Thymus (tissue), 11 donors: Measurements from ENCODE around the gene MRPS27. TPM values are rescaled to one million over a fixed set of nuclear protein-coding genes. Genes with fewer than 3 reads are reported as not detected.
A peak's percentile ranks its signal among the peaks of the same experiment; 100 is the strongest.

Experiments used
- DNase-seq, 9 donors: peaks; one replicate each; pipeline ENCODE4 v3.0.0-alpha.2; 2013; ENCODE audit warnings: low spot score in 9 of 9, low read depth in 6 of 9, missing footprints in 1 of 9
- H3K27ac ChIP-seq, 2 donors: one replicate each; pipeline ENCODE4 v1.5.1; 2013; ENCODE audit warnings: control low read depth in 1 of 2, low read depth in 1 of 2, low read length in 1 of 2, mild to moderate bottlenecking in 1 of 2, moderate library complexity in 1 of 2
- H3K27me3 ChIP-seq, 2 donors: one replicate each; pipeline ENCODE4 v1.5.1; 2013; ENCODE audit warnings: low read length in 1 of 2; ENCODE audit not compliant: control insufficient read depth in 2 of 2, insufficient read depth in 1 of 2
- H3K36me3 ChIP-seq, 2 donors: one replicate each; pipeline ENCODE4 v1.5.1; 2013; ENCODE audit warnings: low read length in 1 of 2, mild to moderate bottlenecking in 1 of 2, moderate library complexity in 1 of 2; ENCODE audit not compliant: control insufficient read depth in 2 of 2, insufficient read depth in 2 of 2
- H3K4me1 ChIP-seq, 2 donors: one replicate each; pipeline ENCODE4 v1.5.1; 2013; ENCODE audit warnings: low read length in 2 of 2; ENCODE audit not compliant: control insufficient read depth in 2 of 2, insufficient read depth in 2 of 2
- H3K4me3 ChIP-seq, 2 donors: one replicate each; pipeline ENCODE4 v1.5.1; 2013; ENCODE audit warnings: low read length in 2 of 2, control low read depth in 1 of 2, mild to moderate bottlenecking in 1 of 2
- H3K9me3 ChIP-seq, 2 donors: one replicate each; pipeline ENCODE4 v1.5.1; 2013; ENCODE audit warnings: low read length in 1 of 2, mild to moderate bottlenecking in 1 of 2; ENCODE audit not compliant: control insufficient read depth in 2 of 2, insufficient read depth in 1 of 2
- WGBS: extraction: QIAGEN DNeasy Blood & Tissue Kit; methylation state at CpG from one replicate; pipeline ENCODE4 v1.1.7; 2013; 5-methylcytosine and 5-hydroxymethylcytosine counted together
- polyA plus RNA-seq: library from polyadenylated mRNA; stranded (reverse); fragments of 200-250 nt; gene quantifications from one replicate; pipeline ENCODE4 v1.2.3, GENCODE V29; 2013
- total RNA-seq: library from RNA; stranded (reverse); fragments of 120-200 nt; gene quantifications from one replicate; pipeline ENCODE4 v1.2.4, GENCODE V29; 2013
- donor health status: healthy.

Gene MRPS27
- total and polyA plus RNA-seq, 2 donors = 27.9 to 46.0 TPM

- Histone ChIP-seq H3K4me3 (no peak overlapping the region), H3K27ac (peak overlapping the region in 1 of 2 donors; percentile 33), H3K36me3 (peaks cover 11 to 45% of the 10 kb centered on the region in 2 donors), H3K27me3 (no peaks in the 10 kb centered on the region), H3K4me1 (peaks cover 4 to 22% of the 10 kb centered on the region in 2 donors), H3K9me3 (no peaks in the 10 kb centered on the region)
- 89% methylated on average over 3 of the region's 3 CpGs for WGBS
- peak in 1 of 9 donors; percentile 20 for DNase-seq
Observed at GRCh38 chr5:72228960-72229359, 91.1 kb downstream of the MRPS27 start.

DNA sequence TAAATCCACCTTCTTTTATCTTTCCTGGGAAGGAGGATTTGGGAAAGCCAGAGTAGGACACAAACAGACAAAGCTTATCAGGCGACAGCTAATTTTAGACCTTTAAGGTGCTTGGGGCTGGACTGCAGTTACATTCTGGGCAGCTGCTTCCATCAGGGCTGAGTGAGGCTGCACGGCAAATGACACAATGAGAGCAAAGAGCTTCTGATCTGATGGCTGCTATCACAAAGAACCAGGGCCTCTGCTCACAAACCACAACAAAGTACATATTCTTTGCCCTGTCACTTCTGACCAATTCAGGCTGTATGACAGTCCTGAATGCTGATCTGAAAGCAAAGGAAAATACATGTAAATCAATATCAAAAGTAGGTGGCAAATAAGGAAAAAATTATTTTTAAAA lies 93.1 kb downstream of the MRPS27 start:
- Histone ChIP-seq H3K27ac (no peak overlapping the region), H3K36me3 (peaks cover 15 to 63% of the 10 kb centered on the region in 2 donors), H3K27me3 (no peaks in the 10 kb centered on the region), H3K9me3 (no peaks in the 10 kb centered on the region), H3K4me1 (peaks cover 0 to 12% of the 10 kb centered on the region in 2 donors), H3K4me3 (no peak overlapping the region)
- no peak for DNase-seq
- WGBS = 80% methylated on average over 2 of the region's 2 CpGs

GRCh38 chr5:72225741-72226140 lies 94.3 kb downstream of the MRPS27 start:
- Histone ChIP-seq H3K4me3 (no peak overlapping the region), H3K36me3 (peaks cover 21 to 73% of the 10 kb centered on the region in 2 donors), H3K27me3 (no peaks in the 10 kb centered on the region), H3K27ac (no peak overlapping the region), H3K4me1 (peaks cover 0 to 9% of the 10 kb centered on the region in 2 donors), H3K9me3 (no peaks in the 10 kb centered on the region)
- no peak for DNase-seq
- WGBS = 96% methylated on average over 3 of the region's 3 CpGs

GRCh38 chr5:72224946-72225463 lies 95.0 kb downstream of the MRPS27 start:
- peaks cover 25 to 75% of the 10 kb centered on the region in 2 donors for H3K36me3 ChIP-seq
- 95% methylated on average over 3 of the region's 3 CpGs for WGBS
- H3K27ac ChIP-seq = peak overlapping the region in 1 of 2 donors; percentile 33
- no peak overlapping the region for H3K4me3 ChIP-seq
- H3K27me3 ChIP-seq = no peaks in the 10 kb centered on the region
- DNase-seq = no peak
- peaks cover 0 to 9% of the 10 kb centered on the region in 2 donors for H3K4me1 ChIP-seq
- H3K9me3 ChIP-seq = no peaks in the 10 kb centered on the region

DNA sequence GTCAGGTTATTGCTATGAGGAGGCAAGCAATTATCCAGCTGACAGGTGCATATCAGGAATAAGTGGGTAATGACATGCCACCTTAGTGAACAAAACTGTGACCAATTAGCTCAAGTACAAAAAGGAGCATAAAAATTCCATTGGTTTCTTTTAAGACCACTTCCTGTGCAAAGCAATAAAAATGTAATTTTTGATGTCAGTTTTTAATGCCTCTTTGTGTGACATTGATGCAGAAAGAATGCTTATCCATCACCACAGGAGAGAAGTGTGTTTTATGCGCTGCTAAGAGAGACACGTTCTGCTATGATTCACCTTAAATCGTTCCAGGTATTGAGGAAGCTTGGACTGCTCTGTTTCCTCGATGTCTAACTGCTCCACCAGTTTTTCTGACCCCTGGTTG lies 96.7 kb downstream of the MRPS27 start:
- Histone ChIP-seq H3K27ac (no peak overlapping the region), H3K27me3 (no peaks in the 10 kb centered on the region), H3K4me3 (no peak overlapping the region), H3K9me3 (no peaks in the 10 kb centered on the region), H3K36me3 (peaks cover 28 to 83% of the 10 kb centered on the region in 2 donors), H3K4me1 (no peaks in the 10 kb centered on the region)
- 98% methylated on average over 4 of the region's 4 CpGs for WGBS
- DNase-seq = no peak

- DNase-seq = no peak
- Histone ChIP-seq H3K36me3 (peaks cover 28 to 84% of the 10 kb centered on the region in 2 donors), H3K4me3 (no peak overlapping the region), H3K27ac (no peak overlapping the region), H3K4me1 (no peaks in the 10 kb centered on the region), H3K9me3 (no peaks in the 10 kb centered on the region), H3K27me3 (no peaks in the 10 kb centered on the region)
- WGBS = 98% methylated on average over 1 of the region's 1 CpG
Observed at GRCh38 chr5:72222521-72222920, 97.5 kb downstream of the MRPS27 start.

DNA sequence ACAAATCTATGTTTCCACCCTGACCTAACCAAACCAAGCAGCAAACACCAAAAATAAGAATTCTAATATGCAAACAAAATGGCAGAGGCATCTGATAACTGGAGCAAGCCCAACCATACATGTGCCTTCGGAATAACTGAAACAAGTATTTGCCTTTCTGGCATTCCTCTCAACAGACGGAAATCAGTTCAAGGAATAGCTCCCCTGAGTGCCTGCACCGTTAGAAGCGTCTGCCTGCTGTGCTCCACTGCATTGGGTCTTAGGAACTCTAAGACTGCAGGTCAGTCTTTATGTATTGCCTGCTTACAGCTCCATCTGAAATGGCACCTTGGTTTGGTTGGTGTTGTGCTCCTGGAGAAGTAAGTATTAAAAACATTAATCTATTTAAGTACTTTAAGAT lies 98.5 kb downstream of the MRPS27 start:
- H3K9me3 ChIP-seq = no peaks in the 10 kb centered on the region
- H3K27me3 ChIP-seq = no peaks in the 10 kb centered on the region
- WGBS = 98% methylated on average over 4 of the region's 4 CpGs
- no peak for DNase-seq
- H3K4me1 ChIP-seq = no peaks in the 10 kb centered on the region
- H3K36me3 ChIP-seq = peaks cover 28 to 82% of the 10 kb centered on the region in 2 donors
- no peak overlapping the region for H3K27ac ChIP-seq
- H3K4me3 ChIP-seq = no peak overlapping the region

GRCh38 chr5:72221099-72221498 lies 98.9 kb downstream of the MRPS27 start:
- no peaks in the 10 kb centered on the region for H3K4me1 ChIP-seq
- WGBS = 98% methylated on average over 1 of the region's 1 CpG
- H3K27ac ChIP-seq = no peak overlapping the region
- H3K27me3 ChIP-seq = no peaks in the 10 kb centered on the region
- no peaks in the 10 kb centered on the region for H3K9me3 ChIP-seq
- no peak for DNase-seq
- no peak overlapping the region for H3K4me3 ChIP-seq
- H3K36me3 ChIP-seq = peaks cover 28 to 78% of the 10 kb centered on the region in 2 donors

DNA sequence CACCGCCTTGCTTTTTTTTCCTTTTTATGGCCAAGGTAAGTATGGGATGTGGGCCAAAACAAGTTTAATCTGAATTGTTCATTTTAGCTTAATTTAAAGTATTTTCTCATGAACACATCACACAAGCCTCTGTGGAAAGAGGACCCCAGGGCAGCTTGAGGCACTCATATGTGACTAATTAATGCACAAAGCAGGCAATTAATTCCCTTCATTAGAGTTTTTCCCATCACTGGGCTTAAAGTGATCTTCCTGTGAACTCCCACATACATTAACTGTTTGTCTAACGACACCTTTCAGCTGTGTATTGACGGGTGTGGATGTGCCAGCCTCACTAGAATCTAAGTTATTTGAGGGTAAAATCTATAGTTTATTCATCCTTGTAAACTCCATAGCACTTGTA lies 103.3 kb downstream of the MRPS27 start:
- H3K27me3 ChIP-seq = no peaks in the 10 kb centered on the region
- H3K4me1 ChIP-seq = no peaks in the 10 kb centered on the region
- WGBS = 96% methylated on average over 3 of the region's 3 CpGs
- H3K4me3 ChIP-seq = no peak overlapping the region
- H3K27ac ChIP-seq = no peak overlapping the region
- peaks cover 15 to 38% of the 10 kb centered on the region in 2 donors for H3K36me3 ChIP-seq
- no peaks in the 10 kb centered on the region for H3K9me3 ChIP-seq
- no peak for DNase-seq
